Stimulated activated naive CD4-positive, alpha-beta T cell treated with Interleukin-2 at 50 U/mL for 16 hours (primary cell): ENCODE data around the gene FAM53A.
"Not testable (repeated sequence)": the region's sequence is repeated elsewhere in the genome, so short reads cannot be mapped to it uniquely, and the experiment has no call there.

Experiments used
- DNase-seq: peaks from one replicate; lab custom pipeline; 2025; lab: John Stamatoyannopoulos, UW

FAM53A gene

GRCh38 chr4:1640716-1641503, 43.2 kb downstream of the FAM53A start:
- not testable (repeated sequence) for DNase-seq

DNA sequence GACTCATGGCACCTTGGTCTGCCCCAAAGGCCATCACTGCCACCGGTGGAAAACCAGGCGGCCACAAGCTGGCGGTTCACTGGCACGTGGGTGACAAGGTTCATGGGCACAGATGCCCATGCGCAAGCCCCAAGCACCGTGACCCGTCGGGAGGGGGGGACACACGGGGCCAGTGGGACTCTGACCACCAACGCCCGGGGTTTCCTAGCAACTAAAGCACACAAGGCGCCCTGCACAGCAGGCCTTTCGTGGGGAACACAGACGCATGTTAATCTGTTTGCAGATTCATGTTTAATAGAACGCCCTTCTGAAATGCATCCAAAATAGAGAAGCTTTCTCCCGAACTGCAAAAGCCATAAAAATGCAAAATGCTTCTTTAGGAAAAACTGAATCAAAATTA, 43.9 kb downstream of the FAM53A start:
- DNase-seq: no peak

DNA sequence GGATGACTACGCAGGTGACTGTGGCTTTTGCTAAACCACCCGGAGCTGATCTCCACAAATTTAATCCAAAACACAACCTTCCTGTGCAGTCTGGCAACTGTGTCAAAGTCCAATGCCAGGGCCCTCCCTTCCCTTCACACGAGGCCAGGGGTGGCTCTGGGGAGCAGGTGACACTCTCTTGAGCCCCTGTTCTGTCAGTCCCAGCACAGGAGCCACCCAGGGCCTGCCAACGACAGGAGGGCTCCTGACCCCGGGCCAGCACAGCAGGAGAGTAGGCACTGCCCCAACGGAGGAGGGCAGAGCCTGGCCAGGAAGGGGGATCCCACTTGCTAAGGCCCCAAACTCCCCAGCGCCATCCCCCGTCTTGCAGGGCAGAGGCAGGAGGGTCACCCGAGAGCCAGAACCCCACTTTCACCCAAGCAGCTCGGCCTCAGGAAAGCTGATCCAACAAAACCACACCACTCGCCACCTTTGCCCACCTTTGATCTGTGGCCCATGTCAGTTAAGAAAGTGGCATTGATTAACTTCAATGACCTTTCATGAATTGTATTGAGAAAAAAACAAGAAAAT, 44.7 kb downstream of the FAM53A start:
- no peak for DNase-seq

DNA sequence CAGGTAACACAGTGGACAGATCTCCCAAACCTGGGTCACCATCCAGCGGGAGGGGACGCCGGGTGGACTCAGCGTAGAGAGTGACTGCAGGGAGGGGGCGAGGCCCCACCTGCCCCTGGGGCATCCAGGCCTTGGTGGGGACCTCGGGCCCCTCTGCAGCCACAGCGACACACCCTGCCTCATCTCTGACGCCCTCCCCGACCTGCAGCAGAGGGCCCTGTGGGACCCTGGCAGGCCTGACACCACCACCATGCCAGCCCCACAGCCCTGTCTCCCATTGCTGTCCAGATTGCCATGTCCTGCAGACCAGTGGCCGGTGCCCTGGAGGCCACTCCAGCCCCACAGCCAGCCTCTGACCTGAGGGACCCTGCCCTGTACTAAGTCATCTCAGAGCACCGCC, 45.2 kb downstream of the FAM53A start:
- no peak for DNase-seq

DNA sequence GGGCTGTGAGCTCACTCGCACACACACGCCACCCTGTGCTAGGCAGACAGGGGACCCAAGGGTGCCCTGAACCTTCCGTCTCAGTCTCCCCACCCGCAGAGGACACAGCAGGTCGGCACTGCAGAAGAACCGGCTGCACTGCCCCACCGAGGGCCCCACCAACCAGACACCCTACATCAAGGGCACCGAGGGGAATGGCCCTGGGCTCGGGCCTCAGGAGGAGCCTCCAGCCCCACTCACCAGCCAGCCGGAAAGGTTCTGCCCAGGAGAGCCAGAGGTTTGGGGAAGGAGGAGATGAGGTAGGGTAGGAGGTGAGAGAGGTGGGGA, 45.9 kb downstream of the FAM53A start:
- no peak for DNase-seq

GRCh38 chr4:1637580-1638271, 46.4 kb downstream of the FAM53A start:
- no peak for DNase-seq

- DNase-seq: no peak
Measured at GRCh38 chr4:1636490-1637211, 47.5 kb downstream of the FAM53A start.

DNA sequence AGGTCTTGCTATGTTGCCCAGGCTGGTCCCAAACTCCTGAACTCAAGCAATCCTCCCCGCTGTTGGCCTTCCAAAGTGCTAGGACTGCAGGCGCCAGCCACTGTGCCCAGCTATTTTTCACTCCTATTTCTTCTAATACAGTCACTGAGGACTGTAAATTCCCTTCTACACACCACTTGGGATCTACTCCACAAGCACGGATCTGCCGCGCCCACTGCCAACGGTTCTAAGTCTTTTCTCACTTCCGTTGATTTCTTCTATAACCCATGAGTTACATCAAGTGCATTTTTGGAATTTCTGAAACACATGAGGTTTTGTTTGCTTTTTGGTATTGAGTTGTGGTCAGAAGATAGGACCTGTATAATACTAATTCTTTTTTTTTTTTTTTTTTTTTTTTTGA, 48.6 kb downstream of the FAM53A start:
- DNase-seq: no peak

- no peak for DNase-seq
Measured at GRCh38 chr4:1633993-1634392, 50.1 kb downstream of the FAM53A start.

DNA sequence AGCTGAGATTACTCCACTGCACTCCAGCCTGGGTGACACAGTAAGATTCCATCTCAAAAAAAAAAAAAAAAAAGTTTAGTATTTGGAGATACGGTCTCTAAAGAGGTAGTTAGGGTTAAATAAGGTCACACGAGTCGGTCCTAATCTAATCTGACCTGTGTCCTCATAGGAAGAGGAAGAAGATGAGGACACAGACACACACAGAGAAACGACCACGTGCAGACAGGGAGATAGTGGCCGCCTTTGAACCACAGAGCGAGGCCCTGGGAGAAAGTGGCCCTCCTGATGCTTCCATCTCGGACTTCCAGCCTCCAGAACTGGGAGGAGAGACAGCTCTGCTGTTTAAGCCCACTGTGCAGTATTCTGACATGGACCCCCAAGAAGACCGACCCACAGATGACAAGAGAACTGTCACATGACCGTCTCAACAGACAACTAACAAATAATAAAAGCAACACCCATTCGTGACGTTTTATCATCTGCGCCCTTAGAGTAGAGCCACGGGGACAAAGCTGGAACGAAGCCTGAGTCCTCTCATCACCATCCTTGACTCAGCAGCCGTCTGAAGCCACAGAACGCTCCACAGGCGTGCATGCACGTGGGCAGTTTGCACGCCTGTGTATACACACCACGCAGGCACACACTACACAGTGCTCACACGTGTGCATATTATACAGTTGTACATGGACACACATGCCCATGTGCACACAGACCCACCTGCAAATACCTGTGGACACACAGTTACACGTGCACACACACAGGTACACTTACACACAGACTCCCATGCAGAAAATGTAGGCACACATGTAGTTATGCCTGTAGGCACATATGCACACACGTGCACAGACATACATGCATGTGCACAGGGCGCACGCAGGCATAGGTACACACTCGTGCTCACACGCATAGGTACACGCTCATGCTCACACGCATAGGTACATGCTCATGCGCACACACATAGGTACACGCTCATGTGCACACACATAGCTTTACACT, 51.7 kb downstream of the FAM53A start:
- DNase-seq: no peak

GRCh38 chr4:1631136-1631535, 53.0 kb downstream of the FAM53A start:
- no peak for DNase-seq

GRCh38 chr4:1630266-1630665, 53.8 kb downstream of the FAM53A start:
- no peak for DNase-seq

GRCh38 chr4:1629699-1630083, 54.4 kb downstream of the FAM53A start:
- DNase-seq: no peak

DNA sequence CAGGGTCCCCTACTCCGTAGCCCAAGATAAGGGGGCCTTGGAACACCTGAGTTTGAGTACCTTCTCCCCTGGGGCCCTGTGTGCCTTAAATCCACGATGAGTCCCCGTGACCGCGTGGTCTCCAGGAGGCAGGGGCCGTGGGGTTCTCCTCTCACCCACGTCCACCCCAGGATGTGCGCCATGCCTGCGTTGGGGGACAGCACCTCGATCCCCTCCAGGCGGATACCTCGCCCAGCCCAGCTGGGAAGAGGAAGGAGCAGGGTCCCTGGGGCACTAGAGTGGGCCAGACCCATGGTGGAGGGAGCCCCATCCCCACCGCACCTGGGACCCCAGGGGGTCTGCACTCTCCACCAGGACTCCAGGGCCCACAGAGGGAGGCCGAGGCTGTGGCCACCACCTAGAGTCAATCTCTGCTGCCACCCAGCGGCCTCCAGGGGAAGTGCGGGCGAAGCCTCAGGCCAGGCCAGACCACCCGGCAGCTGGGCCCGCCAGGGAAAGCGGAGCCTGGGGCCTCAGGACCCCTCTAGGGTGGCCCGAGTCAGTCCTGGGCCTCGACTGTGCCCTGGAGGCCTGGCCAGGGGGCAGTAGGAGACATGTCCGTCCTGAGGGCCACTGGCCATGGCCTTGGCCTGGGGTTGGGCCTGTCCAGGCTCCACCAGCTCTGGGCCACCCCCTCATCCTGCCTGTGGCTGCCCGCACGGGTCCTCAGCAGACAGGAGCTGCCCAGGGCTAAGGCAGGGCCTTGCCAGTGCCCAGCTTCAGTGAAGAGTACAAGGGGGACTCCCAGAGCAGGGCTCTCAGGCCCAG, 55.0 kb downstream of the FAM53A start:
- peak; percentile 49 for DNase-seq

DNA sequence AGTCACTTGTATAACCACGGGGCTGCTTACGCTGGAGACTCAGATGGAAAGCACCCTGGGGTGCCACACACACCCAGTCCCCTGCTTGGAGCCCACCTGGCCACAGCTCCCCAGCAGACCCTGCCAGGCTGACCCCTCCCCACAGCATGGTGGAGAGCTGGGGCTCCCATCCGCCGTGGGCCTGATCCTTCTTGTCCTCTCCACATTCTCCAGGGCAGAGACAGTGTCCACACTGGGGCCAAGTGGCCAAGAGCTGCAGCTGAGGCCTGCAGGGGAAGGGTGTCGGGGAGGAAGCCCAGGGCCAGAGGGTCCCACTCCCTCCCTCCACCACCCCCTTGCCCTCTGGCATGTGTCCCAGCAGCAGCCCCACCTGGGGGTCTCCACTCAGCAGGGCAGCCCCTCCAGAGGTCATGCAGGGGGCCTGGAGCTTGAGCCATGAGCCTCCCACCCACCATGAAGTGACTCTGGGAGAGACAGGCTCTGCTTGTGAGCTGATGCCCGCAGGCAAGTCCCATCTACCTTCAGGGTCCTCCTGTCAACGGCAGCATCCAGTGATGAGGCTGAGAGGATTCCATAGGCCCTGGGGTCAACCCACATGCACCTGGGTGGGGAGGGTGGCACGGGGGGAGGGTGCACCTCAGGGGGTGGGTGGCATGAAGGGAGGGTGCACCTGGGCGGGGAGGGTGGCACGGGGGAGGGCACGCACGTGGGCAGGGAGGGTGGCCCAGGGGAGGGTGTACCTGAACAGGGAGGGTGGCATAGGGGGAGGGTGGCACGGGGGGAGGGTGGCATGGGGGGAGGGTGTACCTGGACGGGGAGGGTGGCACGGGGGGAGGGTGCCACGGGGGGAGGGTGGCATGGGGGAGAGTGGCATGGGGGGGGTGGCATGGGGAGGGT, 56.4 kb downstream of the FAM53A start:
- DNase-seq: no peak

DNA sequence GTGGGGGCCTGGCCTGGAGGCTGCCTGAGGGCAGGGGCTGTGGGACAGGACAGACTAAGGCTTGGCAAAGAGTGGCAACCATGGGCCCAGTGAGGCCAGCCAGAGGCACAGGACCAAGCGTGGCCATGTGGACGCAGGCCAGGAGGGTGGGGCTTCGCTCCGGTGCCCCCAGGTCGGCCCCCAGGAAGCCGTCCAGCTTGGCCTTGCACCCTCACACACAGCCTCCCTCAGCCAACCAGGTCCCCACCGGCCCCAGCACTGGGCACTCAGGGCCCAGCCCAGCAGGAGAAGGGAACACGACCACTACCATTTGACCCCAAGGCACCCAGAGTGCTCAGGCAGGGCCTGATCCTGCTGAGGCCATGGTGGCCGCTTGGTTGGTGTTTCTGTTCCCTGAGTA, 57.2 kb downstream of the FAM53A start:
- DNase-seq: no peak

DNA sequence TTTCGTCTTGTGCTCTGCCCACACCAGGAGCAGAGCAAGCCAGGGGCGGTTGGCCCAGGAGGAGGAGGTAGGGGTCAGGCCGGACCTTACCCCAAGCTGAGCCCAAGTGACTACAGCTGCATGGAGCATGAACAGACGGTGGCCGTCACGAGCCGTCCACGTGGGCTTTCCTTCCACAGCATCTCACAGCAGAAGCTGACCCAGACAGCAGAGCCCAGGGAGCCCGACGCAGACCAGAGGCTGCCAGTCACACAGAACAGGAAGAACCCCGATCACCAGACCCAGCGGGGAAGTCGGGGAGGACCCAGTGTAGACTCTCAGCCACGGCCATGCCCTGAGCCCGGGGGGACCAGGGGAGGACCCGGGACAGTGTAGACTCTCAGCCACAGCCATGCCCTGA, 58.0 kb downstream of the FAM53A start:
- DNase-seq: no peak

DNA sequence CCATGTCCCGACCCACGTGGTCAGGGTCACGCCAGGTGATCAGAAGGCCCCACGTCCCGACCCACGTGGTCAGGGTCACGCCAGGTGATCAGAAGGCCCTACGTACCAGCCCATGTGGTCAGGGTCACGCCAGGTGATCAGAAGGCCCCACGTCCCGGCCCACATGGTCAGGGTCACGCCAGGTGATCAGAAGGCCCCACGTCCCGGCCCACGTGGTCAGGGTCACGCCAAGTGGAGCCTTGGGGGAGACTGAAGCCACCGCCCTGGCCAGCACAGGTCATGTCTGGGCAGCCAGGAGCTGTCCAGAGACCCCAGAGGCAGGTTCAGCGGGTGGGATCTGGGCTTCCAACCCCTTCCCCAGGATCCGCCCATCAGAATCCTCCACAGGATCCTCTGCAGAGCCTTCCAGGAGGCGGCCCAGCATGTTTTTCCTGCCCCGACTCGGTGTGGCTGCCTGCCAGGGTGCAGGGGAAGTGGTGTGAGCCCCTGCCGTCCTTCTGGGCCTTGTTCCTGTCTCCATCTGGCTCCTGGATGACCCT, 58.4 kb downstream of the FAM53A start:
- DNase-seq: no peak

- DNase-seq: no peak
Measured at GRCh38 chr4:1624519-1624910, 59.6 kb downstream of the FAM53A start.
